ENCODE measurements around the gene ZNF532.
"Not testable (repeated sequence)": the region's sequence is repeated elsewhere in the genome, so short reads cannot be mapped to it uniquely, and the experiment has no call there.

ZNF532 gene

DNA sequence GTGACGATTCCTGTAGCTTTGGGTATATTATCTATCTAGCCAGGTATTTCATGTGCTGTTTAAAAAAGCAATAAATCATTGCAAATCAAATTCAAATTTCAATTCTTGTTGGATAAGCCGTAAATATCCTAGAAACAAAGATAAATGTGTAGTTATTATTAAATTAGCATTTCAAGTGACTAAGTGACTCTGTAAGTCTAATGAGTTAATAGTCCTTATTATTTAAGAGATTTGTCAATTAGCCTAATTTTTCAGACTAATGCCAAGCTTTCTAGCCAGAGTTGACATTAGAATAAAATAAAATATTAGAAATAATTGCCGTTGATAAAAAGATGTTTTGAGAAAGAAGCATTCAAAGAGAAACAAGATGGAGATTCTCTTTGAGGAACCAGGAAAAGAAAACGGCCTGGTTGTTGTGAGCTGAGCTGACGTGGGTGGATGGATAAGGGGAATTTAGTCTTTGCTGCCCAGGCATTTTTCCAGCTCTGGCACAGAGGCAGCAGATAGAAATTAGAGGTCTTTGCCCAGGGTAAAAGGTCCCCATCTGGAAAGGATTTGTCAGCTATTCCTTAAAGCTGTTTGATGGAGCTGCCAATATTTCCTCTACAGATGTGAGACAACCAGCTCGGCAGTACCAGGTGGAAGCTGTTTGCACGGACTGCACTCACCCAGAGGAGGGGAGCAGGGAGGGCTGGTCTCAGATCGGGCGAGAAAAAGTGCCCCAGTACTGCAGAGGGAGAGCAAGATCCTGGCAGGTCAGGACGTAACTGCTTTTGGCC lies 157.7 kb downstream of the ZNF532 start:
- TF ChIP-seq, protein P1, sequence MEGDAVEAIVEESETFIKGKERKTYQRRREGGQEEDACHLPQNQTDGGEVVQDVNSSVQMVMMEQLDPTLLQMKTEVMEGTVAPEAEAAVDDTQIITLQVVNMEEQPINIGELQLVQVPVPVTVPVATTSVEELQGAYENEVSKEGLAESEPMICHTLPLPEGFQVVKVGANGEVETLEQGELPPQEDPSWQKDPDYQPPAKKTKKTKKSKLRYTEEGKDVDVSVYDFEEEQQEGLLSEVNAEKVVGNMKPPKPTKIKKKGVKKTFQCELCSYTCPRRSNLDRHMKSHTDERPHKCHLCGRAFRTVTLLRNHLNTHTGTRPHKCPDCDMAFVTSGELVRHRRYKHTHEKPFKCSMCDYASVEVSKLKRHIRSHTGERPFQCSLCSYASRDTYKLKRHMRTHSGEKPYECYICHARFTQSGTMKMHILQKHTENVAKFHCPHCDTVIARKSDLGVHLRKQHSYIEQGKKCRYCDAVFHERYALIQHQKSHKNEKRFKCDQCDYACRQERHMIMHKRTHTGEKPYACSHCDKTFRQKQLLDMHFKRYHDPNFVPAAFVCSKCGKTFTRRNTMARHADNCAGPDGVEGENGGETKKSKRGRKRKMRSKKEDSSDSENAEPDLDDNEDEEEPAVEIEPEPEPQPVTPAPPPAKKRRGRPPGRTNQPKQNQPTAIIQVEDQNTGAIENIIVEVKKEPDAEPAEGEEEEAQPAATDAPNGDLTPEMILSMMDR (IDR thresholded peaks at IDR 0.05): no peak
- H3K4me3 ChIP-seq (ENCODE audit: low read depth in 1 of 2, low read length in 1 of 2): no peak overlapping the region
- H3K4me1 ChIP-seq (ENCODE audit: control insufficient read depth in 1 of 2, insufficient read depth in 1 of 2, low read depth in 1 of 2, low read length in 1 of 2): no peaks in the 10 kb centered on the region
- no peaks in the 10 kb centered on the region for H3K36me3 ChIP-seq
- no peak overlapping the region for H3K27ac ChIP-seq
- H3K27me3 ChIP-seq: no peaks in the 10 kb centered on the region
- no peaks in the 10 kb centered on the region for H3K9me3 ChIP-seq

DNA sequence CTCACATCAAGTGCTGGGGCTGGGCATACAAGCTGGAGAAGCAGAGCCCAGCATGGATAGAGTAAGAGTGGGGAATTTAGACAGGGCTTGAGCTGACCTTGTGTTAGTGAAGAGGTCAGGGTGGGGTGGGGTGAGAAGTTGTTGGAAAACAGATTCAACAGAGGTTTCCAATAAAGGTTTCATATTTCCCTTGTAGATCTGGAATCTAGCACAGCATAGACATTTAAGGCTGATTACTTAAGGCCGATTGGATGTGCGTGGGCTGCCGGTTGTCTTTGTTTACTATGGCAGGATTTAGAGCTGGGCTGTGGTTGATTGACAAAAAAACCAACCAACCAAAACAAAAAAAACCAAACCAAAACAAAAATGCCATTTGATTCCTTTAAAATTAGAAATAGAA lies 160.2 kb downstream of the ZNF532 start:
- Histone ChIP-seq H3K4me1 (ENCODE audit: control insufficient read depth in 1 of 2, insufficient read depth in 1 of 2, low read depth in 1 of 2, low read length in 1 of 2) (no peaks in the 10 kb centered on the region), H3K36me3 (no peaks in the 10 kb centered on the region), H3K27me3 (no peaks in the 10 kb centered on the region), H3K4me3 (ENCODE audit: low read depth in 1 of 2, low read length in 1 of 2) (no peak overlapping the region), H3K27ac (no peak overlapping the region), H3K9me3 (no peaks in the 10 kb centered on the region)
- TF ChIP-seq, protein P1 (IDR thresholded peaks at IDR 0.05): no peak

DNA sequence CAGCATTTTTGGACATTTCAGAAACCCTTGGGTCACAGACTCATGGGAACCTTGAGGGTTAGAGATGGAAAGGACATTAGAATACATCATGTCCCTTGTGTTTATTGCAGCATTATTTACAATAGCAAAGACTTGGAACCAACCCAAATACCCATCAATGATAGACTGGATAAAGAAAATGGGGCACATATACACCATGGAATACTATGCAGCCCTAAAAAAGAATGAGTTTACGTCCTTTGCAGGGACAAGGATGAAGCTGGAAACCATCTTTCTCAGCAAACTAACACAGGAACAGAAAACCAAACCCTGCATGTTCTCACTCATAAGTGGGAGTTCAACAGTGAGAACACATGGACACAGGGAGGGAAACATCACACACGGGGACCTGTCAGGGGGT lies 160.9 kb downstream of the ZNF532 start:
- H3K36me3 ChIP-seq; H3K27ac ChIP-seq; H3K9me3 ChIP-seq; H3K4me1 ChIP-seq (ENCODE audit: control insufficient read depth in 1 of 2, insufficient read depth in 1 of 2, low read depth in 1 of 2, low read length in 1 of 2); H3K4me3 ChIP-seq (ENCODE audit: low read depth in 1 of 2, low read length in 1 of 2); H3K27me3 ChIP-seq: not testable (repeated sequence)

DNA sequence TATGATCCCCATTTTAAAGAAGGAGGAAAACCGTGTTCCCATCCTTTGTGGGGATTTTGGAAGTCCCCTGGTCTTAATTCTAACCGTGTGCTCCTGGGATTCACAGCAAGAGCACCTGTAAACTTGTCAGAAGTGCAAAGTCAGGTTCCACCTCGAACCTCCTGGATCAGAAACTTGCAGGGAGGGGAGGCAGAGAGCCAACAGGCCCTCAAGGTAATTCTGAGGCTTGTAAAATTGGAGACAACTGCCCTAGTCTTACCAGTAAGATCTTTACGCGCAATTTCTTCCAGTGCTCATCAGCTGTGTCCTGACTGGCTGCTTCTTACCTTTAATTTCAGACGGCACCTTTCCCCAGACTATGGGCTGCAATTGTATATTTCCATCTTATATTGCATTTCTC lies 161.7 kb downstream of the ZNF532 start:
- no peaks in the 10 kb centered on the region for H3K4me1 ChIP-seq (ENCODE audit: control insufficient read depth in 1 of 2, insufficient read depth in 1 of 2, low read depth in 1 of 2, low read length in 1 of 2)
- no peak overlapping the region for H3K4me3 ChIP-seq (ENCODE audit: low read depth in 1 of 2, low read length in 1 of 2)
- H3K27ac ChIP-seq: no peak overlapping the region
- H3K27me3 ChIP-seq: no peaks in the 10 kb centered on the region
- no peaks in the 10 kb centered on the region for H3K36me3 ChIP-seq
- TF ChIP-seq, protein P1 (IDR thresholded peaks at IDR 0.05): no peak
- no peaks in the 10 kb centered on the region for H3K9me3 ChIP-seq

DNA sequence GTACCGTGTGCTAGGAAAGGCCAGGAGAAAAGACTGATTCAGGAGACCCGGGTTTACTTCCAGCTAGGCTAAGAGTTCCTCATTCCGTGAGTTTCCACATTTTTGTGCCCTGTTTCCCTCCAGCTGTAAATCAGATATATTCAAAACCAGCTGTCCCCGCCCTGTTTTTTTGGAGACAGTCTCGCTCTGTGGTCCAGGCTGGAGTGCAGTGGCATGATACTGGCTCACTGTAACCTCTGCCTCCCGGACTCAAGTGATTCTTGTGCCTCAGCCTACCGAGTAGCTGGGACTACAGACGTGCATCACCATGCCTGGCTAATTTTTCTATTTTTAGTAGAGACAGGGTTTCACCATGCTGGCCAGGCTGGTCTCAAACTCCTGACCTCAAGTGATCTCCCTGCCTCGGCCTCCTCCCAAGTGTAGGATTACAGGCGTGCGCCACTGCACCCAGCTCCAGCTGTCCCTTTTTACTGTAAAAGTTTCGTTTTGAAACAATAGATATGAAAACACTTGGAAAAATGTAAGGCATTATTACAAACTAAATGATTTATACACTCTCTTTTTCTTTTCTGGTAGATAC lies 162.2 kb downstream of the ZNF532 start:
- no peaks in the 10 kb centered on the region for H3K9me3 ChIP-seq
- no peaks in the 10 kb centered on the region for H3K36me3 ChIP-seq
- no peaks in the 10 kb centered on the region for H3K4me1 ChIP-seq (ENCODE audit: control insufficient read depth in 1 of 2, insufficient read depth in 1 of 2, low read depth in 1 of 2, low read length in 1 of 2)
- no peaks in the 10 kb centered on the region for H3K27me3 ChIP-seq
- TF ChIP-seq, protein P1 (IDR thresholded peaks at IDR 0.05): no peak
- no peak overlapping the region for H3K27ac ChIP-seq
- H3K4me3 ChIP-seq (ENCODE audit: low read depth in 1 of 2, low read length in 1 of 2): no peak overlapping the region

DNA sequence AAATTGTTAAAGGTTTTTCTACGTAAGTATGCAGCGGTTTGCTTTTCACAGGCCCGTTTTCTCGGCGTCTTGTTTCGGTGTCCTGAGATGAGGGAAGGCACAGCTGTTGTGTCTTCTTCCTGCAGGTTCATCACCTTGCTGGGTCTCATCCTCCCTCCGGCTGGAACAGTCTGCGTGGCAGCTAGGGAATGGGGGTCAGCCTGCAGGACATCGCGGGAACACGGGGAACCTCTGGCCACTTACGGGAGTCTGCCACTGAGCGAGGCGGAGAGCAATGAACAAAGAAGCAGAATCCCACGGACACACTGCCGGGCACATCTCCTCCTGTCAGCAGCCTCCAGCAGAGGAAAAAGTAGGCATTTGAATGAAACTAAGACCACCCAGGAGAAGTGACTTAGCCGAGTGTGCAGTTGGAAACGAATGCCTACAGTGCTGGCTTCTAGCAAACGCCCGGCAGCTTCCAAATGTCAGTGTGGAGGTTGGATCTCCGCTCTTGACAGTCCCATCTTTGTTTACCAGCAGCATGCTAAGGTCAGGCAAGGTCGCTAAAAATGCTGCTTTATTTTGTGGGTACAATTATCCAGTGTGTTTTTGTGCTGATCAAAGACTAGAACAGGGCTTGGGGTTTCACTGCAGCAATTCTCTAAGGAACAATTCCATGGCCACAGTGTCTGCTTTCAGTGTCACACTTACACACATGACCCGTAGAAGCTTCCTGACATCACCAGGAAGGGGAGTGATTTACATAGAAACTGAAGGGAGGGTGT lies 165.2 kb downstream of the ZNF532 start:
- H3K4me1 ChIP-seq (ENCODE audit: control insufficient read depth in 1 of 2, insufficient read depth in 1 of 2, low read depth in 1 of 2, low read length in 1 of 2): peaks cover 0 to 11% of the 10 kb centered on the region in 2 experiments
- no peak overlapping the region for H3K4me3 ChIP-seq (ENCODE audit: low read depth in 1 of 2, low read length in 1 of 2)
- TF ChIP-seq, protein P1 (IDR thresholded peaks at IDR 0.05): no peak
- H3K27me3 ChIP-seq: no peaks in the 10 kb centered on the region
- no peak overlapping the region for H3K27ac ChIP-seq
- H3K36me3 ChIP-seq: no peaks in the 10 kb centered on the region
- no peaks in the 10 kb centered on the region for H3K9me3 ChIP-seq

Measured in neutrophil (primary cell).